Measurements from ENCODE around the gene BCAP29.

- no peak for TF ChIP-seq EP300 (IDR thresholded peaks at IDR 0.05)
- TF ChIP-seq, protein P1, sequence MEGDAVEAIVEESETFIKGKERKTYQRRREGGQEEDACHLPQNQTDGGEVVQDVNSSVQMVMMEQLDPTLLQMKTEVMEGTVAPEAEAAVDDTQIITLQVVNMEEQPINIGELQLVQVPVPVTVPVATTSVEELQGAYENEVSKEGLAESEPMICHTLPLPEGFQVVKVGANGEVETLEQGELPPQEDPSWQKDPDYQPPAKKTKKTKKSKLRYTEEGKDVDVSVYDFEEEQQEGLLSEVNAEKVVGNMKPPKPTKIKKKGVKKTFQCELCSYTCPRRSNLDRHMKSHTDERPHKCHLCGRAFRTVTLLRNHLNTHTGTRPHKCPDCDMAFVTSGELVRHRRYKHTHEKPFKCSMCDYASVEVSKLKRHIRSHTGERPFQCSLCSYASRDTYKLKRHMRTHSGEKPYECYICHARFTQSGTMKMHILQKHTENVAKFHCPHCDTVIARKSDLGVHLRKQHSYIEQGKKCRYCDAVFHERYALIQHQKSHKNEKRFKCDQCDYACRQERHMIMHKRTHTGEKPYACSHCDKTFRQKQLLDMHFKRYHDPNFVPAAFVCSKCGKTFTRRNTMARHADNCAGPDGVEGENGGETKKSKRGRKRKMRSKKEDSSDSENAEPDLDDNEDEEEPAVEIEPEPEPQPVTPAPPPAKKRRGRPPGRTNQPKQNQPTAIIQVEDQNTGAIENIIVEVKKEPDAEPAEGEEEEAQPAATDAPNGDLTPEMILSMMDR (IDR thresholded peaks at IDR 0.05) = no peak
- no peak for TF ChIP-seq POLR2A (IDR thresholded peaks at IDR 0.05)
Observed at GRCh38 chr7:107591421-107591820, 11.4 kb downstream of the BCAP29 start.

Data from suprapubic skin (tissue), 3 donors.